ENCODE data around the gene TYK2. TPM values are rescaled to one million over a fixed set of nuclear protein-coding genes. Genes with fewer than 3 reads are reported as not detected.
"Not testable (repeated sequence)": the region's sequence is repeated elsewhere in the genome, so short reads cannot be mapped to it uniquely, and the experiment has no call there.

Gene TYK2
- total RNA-seq, 4 donors from 2014 or later: 80.4 to 200 (median 124) TPM

DNA sequence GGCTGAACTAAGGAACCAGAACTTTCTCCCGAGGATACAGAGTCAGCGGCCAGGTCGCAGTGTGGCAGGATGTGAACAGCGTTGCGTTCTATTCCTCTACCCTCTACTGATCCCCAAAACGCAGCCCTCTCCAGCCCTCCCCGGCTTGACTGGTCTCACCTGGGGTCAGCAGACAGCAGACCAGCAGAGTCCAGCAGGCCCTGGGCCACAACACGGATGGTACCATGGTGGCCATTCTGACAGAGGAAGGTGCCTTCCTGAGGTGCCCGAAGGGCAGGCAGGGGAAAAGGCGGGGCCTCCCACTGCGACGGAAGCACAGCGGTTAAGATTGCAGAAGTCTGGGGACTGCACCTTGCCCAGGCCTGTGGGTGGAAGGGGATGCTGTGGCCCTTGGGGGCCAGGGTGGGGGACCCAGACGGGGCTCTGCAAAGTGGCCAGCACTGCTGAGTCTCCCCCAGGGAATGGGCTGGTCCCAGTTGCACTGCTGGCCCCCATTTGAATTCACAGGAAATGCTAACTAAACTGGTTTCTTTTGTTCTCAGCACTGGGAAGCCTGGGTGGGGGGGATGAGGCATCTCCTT is 40.9 kb downstream of the TYK2 start, which contains the start of gene ICAM3:
ICAM3 (minus strand) TSS at position 245 of the 581 bp plus-strand sequence; CDS start at position 235, 10 bp downstream.
- TF ChIP-seq EP300 (IDR thresholded peaks at IDR 0.05): no peak
- TF ChIP-seq, protein P1, sequence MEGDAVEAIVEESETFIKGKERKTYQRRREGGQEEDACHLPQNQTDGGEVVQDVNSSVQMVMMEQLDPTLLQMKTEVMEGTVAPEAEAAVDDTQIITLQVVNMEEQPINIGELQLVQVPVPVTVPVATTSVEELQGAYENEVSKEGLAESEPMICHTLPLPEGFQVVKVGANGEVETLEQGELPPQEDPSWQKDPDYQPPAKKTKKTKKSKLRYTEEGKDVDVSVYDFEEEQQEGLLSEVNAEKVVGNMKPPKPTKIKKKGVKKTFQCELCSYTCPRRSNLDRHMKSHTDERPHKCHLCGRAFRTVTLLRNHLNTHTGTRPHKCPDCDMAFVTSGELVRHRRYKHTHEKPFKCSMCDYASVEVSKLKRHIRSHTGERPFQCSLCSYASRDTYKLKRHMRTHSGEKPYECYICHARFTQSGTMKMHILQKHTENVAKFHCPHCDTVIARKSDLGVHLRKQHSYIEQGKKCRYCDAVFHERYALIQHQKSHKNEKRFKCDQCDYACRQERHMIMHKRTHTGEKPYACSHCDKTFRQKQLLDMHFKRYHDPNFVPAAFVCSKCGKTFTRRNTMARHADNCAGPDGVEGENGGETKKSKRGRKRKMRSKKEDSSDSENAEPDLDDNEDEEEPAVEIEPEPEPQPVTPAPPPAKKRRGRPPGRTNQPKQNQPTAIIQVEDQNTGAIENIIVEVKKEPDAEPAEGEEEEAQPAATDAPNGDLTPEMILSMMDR (IDR thresholded peaks at IDR 0.05): no peak
- TF ChIP-seq POLR2A (IDR thresholded peaks at IDR 0.05): no peak
- TF ChIP-seq POLR2AphosphoS5 (IDR thresholded peaks at IDR 0.05): no peak
- H3K27ac ChIP-seq: no peak within 1 kb of the TSS

GRCh38 chr19:10338940-10339339 is 41.4 kb downstream of the TYK2 start:
- WGBS: 82% methylated on average over 6 of the region's 6 CpGs

More for the DNA sequence above, 40.9 kb downstream of the TYK2 start, which contains the start of gene ICAM3:
- 64% methylated on average over 12 of the region's 14 CpGs for WGBS
- H3K9me3 ChIP-seq: no peaks in the 10 kb centered on the region
- DNase-seq (ENCODE audit: low spot score in 2 of 2): no peak
- no peak within 1 kb of the TSS for H3K4me3 ChIP-seq
- peaks cover 7% of the 10 kb centered on the region for H3K4me1 ChIP-seq
- H3K27me3 ChIP-seq: no peaks in the 10 kb centered on the region
- H3K36me3 ChIP-seq: no peaks in the 10 kb centered on the region

DNA sequence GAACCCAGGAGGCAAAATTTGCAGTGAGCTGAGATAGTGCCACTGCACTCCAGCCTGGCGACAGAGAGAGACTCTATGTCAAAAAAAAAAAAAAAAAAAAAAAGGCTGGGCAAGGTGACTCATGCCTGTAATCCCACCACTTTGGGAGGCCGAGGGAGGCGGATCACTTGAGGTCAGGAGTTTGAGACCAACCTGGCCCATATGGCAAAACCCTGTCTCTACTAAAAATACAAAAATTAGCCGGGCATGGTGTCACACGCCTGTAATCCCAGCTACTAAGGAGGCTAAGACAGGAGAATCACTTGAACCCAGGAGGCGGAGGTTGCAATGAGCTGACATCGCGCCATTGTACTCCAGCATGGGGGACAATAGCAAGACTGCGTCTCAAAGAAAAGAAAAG is 43.6 kb downstream of the TYK2 start:
- H3K36me3 ChIP-seq; DNase-seq (ENCODE audit: low spot score in 2 of 2); H3K9me3 ChIP-seq; H3K27ac ChIP-seq; H3K27me3 ChIP-seq; H3K4me3 ChIP-seq: not testable (repeated sequence)
- H3K4me1 ChIP-seq: peaks cover 29% of the 10 kb centered on the region
- 89% methylated on average over 9 of the region's 9 CpGs for WGBS

More at GRCh38 chr19:10338940-10339339, 41.4 kb downstream of the TYK2 start:
- no peaks in the 10 kb centered on the region for H3K9me3 ChIP-seq
- H3K4me1 ChIP-seq: peaks cover 12% of the 10 kb centered on the region
- no peak overlapping the region for H3K27ac ChIP-seq
- DNase-seq (ENCODE audit: low spot score in 2 of 2): no peak
- no peaks in the 10 kb centered on the region for H3K27me3 ChIP-seq
- TF ChIP-seq POLR2A (IDR thresholded peaks at IDR 0.05) (no peak), EP300 (IDR thresholded peaks at IDR 0.05) (no peak), POLR2AphosphoS5 (IDR thresholded peaks at IDR 0.05) (no peak)
- TF ChIP-seq, protein P1 (IDR thresholded peaks at IDR 0.05): no peak
- H3K4me3 ChIP-seq: no peak overlapping the region
- no peaks in the 10 kb centered on the region for H3K36me3 ChIP-seq

- WGBS: 59% methylated on average over 13 of the region's 26 CpGs
- peaks cover under 1% of the 10 kb centered on the region for H3K36me3 ChIP-seq
- peaks cover 31% of the 10 kb centered on the region for H3K4me1 ChIP-seq
- peak overlapping the region; percentile 85 for H3K4me3 ChIP-seq
- H3K9me3 ChIP-seq: no peaks in the 10 kb centered on the region
- H3K27ac ChIP-seq: no peak overlapping the region
- TF ChIP-seq, protein P1 (IDR thresholded peaks at IDR 0.05): no peak
- no peak for TF ChIP-seq POLR2AphosphoS5 (IDR thresholded peaks at IDR 0.05)
- no peak for TF ChIP-seq EP300 (IDR thresholded peaks at IDR 0.05)
- TF ChIP-seq POLR2A (IDR thresholded peaks at IDR 0.05): no peak
- H3K27me3 ChIP-seq: no peaks in the 10 kb centered on the region
- DNase-seq (ENCODE audit: low spot score in 2 of 2): no peak
Observed at GRCh38 chr19:10335352-10335985, 44.9 kb downstream of the TYK2 start.

GRCh38 chr19:10334588-10335351 is 45.6 kb downstream of the TYK2 start:
- peak overlapping the region; percentile 26 for H3K27ac ChIP-seq
- no peaks in the 10 kb centered on the region for H3K27me3 ChIP-seq
- H3K9me3 ChIP-seq: no peaks in the 10 kb centered on the region
- TF ChIP-seq POLR2A (IDR thresholded peaks at IDR 0.05) (no peak), POLR2AphosphoS5 (IDR thresholded peaks at IDR 0.05) (peak in 2 of 3 donors; percentile 39 to 66)
- peak overlapping the region; percentile 85 for H3K4me3 ChIP-seq
- H3K36me3 ChIP-seq: peaks cover 8% of the 10 kb centered on the region
- peak; percentile 97 to 98 for DNase-seq (ENCODE audit: low spot score in 2 of 2)
- peaks cover 31% of the 10 kb centered on the region for H3K4me1 ChIP-seq
- 11% methylated on average over 28 of the region's 59 CpGs for WGBS

Measured in suprapubic skin (tissue), 4 donors.